ENCODE data around the gene OTOP2.

The OTOP2 gene

GRCh38 chr17:74923538-74924249 is 379 bp upstream of the OTOP2 start:
- peak; percentile 53 to 61 for DNase-seq (ENCODE audit: low read depth in 1 of 2, low spot score in 1 of 2)

- DNase-seq (ENCODE audit: low read depth in 1 of 2, low spot score in 1 of 2): no peak
Observed at GRCh38 chr17:74925242-74925641, 1.2 kb downstream of the OTOP2 start.

- DNase-seq (ENCODE audit: low read depth in 1 of 2, low spot score in 1 of 2): no peak
Observed at GRCh38 chr17:74928786-74929185, 4.7 kb downstream of the OTOP2 start.

- no peak for DNase-seq (ENCODE audit: low read depth in 1 of 2, low spot score in 1 of 2)
Observed at GRCh38 chr17:74930535-74931036, 6.5 kb downstream of the OTOP2 start.

GRCh38 chr17:74935048-74935447 is 11.0 kb downstream of the OTOP2 start:
- DNase-seq (ENCODE audit: low read depth in 1 of 2, low spot score in 1 of 2): no peak

- DNase-seq (ENCODE audit: low read depth in 1 of 2, low spot score in 1 of 2): no peak
Observed at GRCh38 chr17:74935585-74936469, 11.8 kb downstream of the OTOP2 start, which contains the start of gene OTOP3. TSS of gene OTOP3 (plus strand) at chr17:74935898. CDS start at chr17:74935922, 24 bp downstream.

GRCh38 chr17:74936470-74936799 is 12.4 kb downstream of the OTOP2 start:
- no peak for DNase-seq (ENCODE audit: low read depth in 1 of 2, low spot score in 1 of 2)

GRCh38 chr17:74937064-74938051 is 13.3 kb downstream of the OTOP2 start:
- DNase-seq (ENCODE audit: low read depth in 1 of 2, low spot score in 1 of 2): no peak

- DNase-seq (ENCODE audit: low read depth in 1 of 2, low spot score in 1 of 2): no peak
Observed at GRCh38 chr17:74938194-74938950, 14.3 kb downstream of the OTOP2 start.

- no peak for DNase-seq (ENCODE audit: low read depth in 1 of 2, low spot score in 1 of 2)
Observed at GRCh38 chr17:74939534-74939933, 15.5 kb downstream of the OTOP2 start.

- no peak for DNase-seq (ENCODE audit: low read depth in 1 of 2, low spot score in 1 of 2)
Observed at GRCh38 chr17:74941128-74941725, 17.2 kb downstream of the OTOP2 start.

GRCh38 chr17:74943808-74944522 is 19.9 kb downstream of the OTOP2 start:
- no peak for DNase-seq (ENCODE audit: low read depth in 1 of 2, low spot score in 1 of 2)

- no peak for DNase-seq (ENCODE audit: low read depth in 1 of 2, low spot score in 1 of 2)
Observed at GRCh38 chr17:74945543-74945942, 21.5 kb downstream of the OTOP2 start.

- no peak for DNase-seq (ENCODE audit: low read depth in 1 of 2, low spot score in 1 of 2)
Observed at GRCh38 chr17:74946641-74947040, 22.6 kb downstream of the OTOP2 start.

GRCh38 chr17:74947041-74947754 is 23.1 kb downstream of the OTOP2 start:
- no peak for DNase-seq (ENCODE audit: low read depth in 1 of 2, low spot score in 1 of 2)

GRCh38 chr17:74949455-74950115 is 25.5 kb downstream of the OTOP2 start:
- DNase-seq (ENCODE audit: low read depth in 1 of 2, low spot score in 1 of 2): no peak

- DNase-seq (ENCODE audit: low read depth in 1 of 2, low spot score in 1 of 2): no peak
Observed at GRCh38 chr17:74950207-74950606, 26.1 kb downstream of the OTOP2 start.

GRCh38 chr17:74951065-74951464 is 27.0 kb downstream of the OTOP2 start:
- DNase-seq (ENCODE audit: low read depth in 1 of 2, low spot score in 1 of 2): no peak

All from activated T-helper 1 cell treated with anti-CD3 and anti-CD28 coated beads, Interleukin-2, amount 50 U/mL, for 16 hours (primary cell).